MM.1S (cell line): ENCODE data around the gene PES1.

Experiments
- EZH2 ChIP-seq: fragments of 300-600 bp; sonication (generic); optimal IDR thresholded peaks from 2 replicates; pipeline ENCODE3; 2017; ENCODE audit warnings: low read depth, mild to moderate bottlenecking, antibody characterized with exemption, low read length, mixed read lengths
- EZH2phosphoT487 ChIP-seq: fragments of 300-600 bp; sonication (generic); IDR thresholded peaks from 2 replicates; pipeline ENCODE4 v1.6.1; 2018; ENCODE audit warnings: antibody characterized with exemption, low read length
- TF ChIP-seq, protein P1 (sequence below): fragments of 300-600 bp; sonication (generic); IDR thresholded peaks from 2 replicates; pipeline ENCODE4 v1.5.1; 2016; ENCODE audit warnings: antibody characterized with exemption, low read length, mixed read lengths

- no peak for TF ChIP-seq EZH2phosphoT487
- TF ChIP-seq EZH2: no peak
- TF ChIP-seq, protein P1, sequence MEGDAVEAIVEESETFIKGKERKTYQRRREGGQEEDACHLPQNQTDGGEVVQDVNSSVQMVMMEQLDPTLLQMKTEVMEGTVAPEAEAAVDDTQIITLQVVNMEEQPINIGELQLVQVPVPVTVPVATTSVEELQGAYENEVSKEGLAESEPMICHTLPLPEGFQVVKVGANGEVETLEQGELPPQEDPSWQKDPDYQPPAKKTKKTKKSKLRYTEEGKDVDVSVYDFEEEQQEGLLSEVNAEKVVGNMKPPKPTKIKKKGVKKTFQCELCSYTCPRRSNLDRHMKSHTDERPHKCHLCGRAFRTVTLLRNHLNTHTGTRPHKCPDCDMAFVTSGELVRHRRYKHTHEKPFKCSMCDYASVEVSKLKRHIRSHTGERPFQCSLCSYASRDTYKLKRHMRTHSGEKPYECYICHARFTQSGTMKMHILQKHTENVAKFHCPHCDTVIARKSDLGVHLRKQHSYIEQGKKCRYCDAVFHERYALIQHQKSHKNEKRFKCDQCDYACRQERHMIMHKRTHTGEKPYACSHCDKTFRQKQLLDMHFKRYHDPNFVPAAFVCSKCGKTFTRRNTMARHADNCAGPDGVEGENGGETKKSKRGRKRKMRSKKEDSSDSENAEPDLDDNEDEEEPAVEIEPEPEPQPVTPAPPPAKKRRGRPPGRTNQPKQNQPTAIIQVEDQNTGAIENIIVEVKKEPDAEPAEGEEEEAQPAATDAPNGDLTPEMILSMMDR: no peak
These were observed 23.4 kb downstream of the PES1 start for GRCh38 chr22:30568137-30568805.
